A549 (cell line): ENCODE data around the gene TMTC2. TPM values are rescaled to one million over a fixed set of nuclear protein-coding genes. Genes with fewer than 3 reads are reported as not detected.
A peak's percentile ranks its signal among the peaks of the same experiment; 100 is the strongest.

Experiments
- ATAC-seq, 2 experiments: fragments of 200-7000 bp in 1 of 2; fragments of >200 bp in 1 of 2; cut with Nextera tagmentation in 1 of 2; cut with Tn5 transposase in 1 of 2; 3 replicates each; pipeline versions ENCODE4 v1.8.0 to v1.9.1; 2018 to 2020; ENCODE audit warnings: mild to moderate bottlenecking in 1 of 2, moderate library complexity in 1 of 2
- CTCF ChIA-PET: fragments of 300-600 bp; sonication (Branson Sonifier 250); formaldehyde crosslinking; extraction: SDS; loops from one replicate; lab custom pipeline; 2021; ENCODE audit warnings: antibody characterized with exemption, inconsistent platforms; lab: Yijun Ruan, JAX
- POLR2A ChIA-PET: fragments of 350-600 bp; formaldehyde crosslinking; extraction: SDS; loops from one replicate; lab custom pipeline; 2021; ENCODE audit warnings: antibody characterized with exemption, inconsistent platforms; lab: Yijun Ruan, JAX
- DNase-seq, 2 experiments: peaks; one replicate each; pipeline versions ENCODE4 v3.0.0 to v3.0.0-alpha.2; 2011 to 2016; ENCODE audit warnings: low read depth in 1 of 2, low spot score in 1 of 2
- FAIRE-seq: peaks from 2 replicates; lab custom pipeline; 2011; peaks lifted over from hg19 to GRCh38; lab: Jason Lieb, UNC
- H3K27ac ChIP-seq, 2 experiments: fragments of >200 bp; sonication (Bioruptor Twin); formaldehyde crosslinking; 3 replicates each; pipeline ENCODE4 v1.5.1; 2016 to 2017
- H3K4me1 ChIP-seq: fragments of >200 bp; sonication (Bioruptor Twin); formaldehyde crosslinking; 3 replicates; pipeline ENCODE4 v1.6.1; 2016
- H3K4me2 ChIP-seq: fragments of >200 bp; sonication (Bioruptor Twin); formaldehyde crosslinking; 3 replicates; pipeline ENCODE4 v1.6.1; 2016
- H3K4me3 ChIP-seq: fragments of >200 bp; sonication (Bioruptor Twin); formaldehyde crosslinking; 3 replicates; pipeline ENCODE4 v1.5.1; 2016
- H3K9me3 ChIP-seq: fragments of >200 bp; sonication (Bioruptor Twin); formaldehyde crosslinking; 3 replicates; pipeline ENCODE4 v1.6.1; 2016
- BCL3 ChIP-seq: fragments of >200 bp; sonication (Bioruptor Twin); formaldehyde crosslinking; IDR thresholded peaks from 3 replicates; pipeline ENCODE4 v1.6.1; 2016
- BHLHE40 ChIP-seq: IDR thresholded peaks from 2 replicates; pipeline ENCODE4 v1.6.1; 2012; ENCODE audit warnings: low read depth, low read length, inconsistent platforms
- CBX2 ChIP-seq: fragments of 200-600 bp; sonication (generic); IDR thresholded peaks from 2 replicates; pipeline ENCODE4 v1.6.1; 2016; ENCODE audit warnings: low read depth, mild to moderate bottlenecking, borderline replicate concordance
- CHD2 ChIP-seq: fragments of 150-350 bp; IDR thresholded peaks from 2 replicates; pipeline ENCODE4 v1.6.1; 2014; ENCODE audit warnings: low read length; ENCODE audit not compliant: partially characterized antibody
- EP300 ChIP-seq, 2 experiments: fragments of >200 bp; sonication (Bioruptor Twin); formaldehyde crosslinking; IDR thresholded peaks; 2 replicates in 1 of 2; 3 replicates in 1 of 2; pipeline ENCODE4 v1.6.1; 2016 to 2017
- FOSL2 ChIP-seq, 2 experiments: fragments of 450-650 bp in 1 of 2; fragments of >200 bp in 1 of 2; sonication (Bioruptor Twin) in 1 of 2; formaldehyde crosslinking; IDR thresholded peaks; 2 replicates each; pipeline versions ENCODE4 v1.5.0 to v1.6.1; 2016 to 2020; ENCODE audit warnings: mild to moderate bottlenecking in 1 of 2, moderate library complexity in 1 of 2
- FOXS1 ChIP-seq: fragments of 250-450 bp; sonication (Bioruptor Pico); IDR thresholded peaks from 2 replicates; pipeline ENCODE4 v1.5.0; 2020; ENCODE audit warnings: mild to moderate bottlenecking, moderate library complexity
- GATA3 ChIP-seq: IDR thresholded peaks from 2 replicates; pipeline ENCODE4 v1.6.1; 2012; ENCODE audit warnings: borderline replicate concordance
- HDAC2 ChIP-seq: fragments of 200-600 bp; sonication (generic); IDR thresholded peaks from 2 replicates; pipeline ENCODE4 v1.6.1; 2016
- HEYL ChIP-seq: fragments of 250-450 bp; sonication (Bioruptor Pico); IDR thresholded peaks from 2 replicates; pipeline ENCODE4 v1.8.0; 2021; ENCODE audit warnings: mild to moderate bottlenecking, moderate library complexity
- JUN ChIP-seq, 2 experiments: fragments of >200 bp; sonication (Bioruptor Twin); formaldehyde crosslinking; IDR thresholded peaks; 2 replicates in 1 of 2; 3 replicates in 1 of 2; pipeline ENCODE4 v1.6.1; 2016 to 2017
- KDM5A ChIP-seq: fragments of 200-600 bp; sonication (generic); IDR thresholded peaks from 2 replicates; pipeline ENCODE4 v1.6.1; 2016; ENCODE audit warnings: antibody characterized with exemption, mild to moderate bottlenecking
- MAFK ChIP-seq: fragments of 450-650 bp; IDR thresholded peaks from 2 replicates; pipeline ENCODE4 v1.6.1; 2014; ENCODE audit not compliant: partially characterized antibody
- NPAS2 ChIP-seq: fragments of 250-450 bp; sonication (Bioruptor Pico); IDR thresholded peaks from 2 replicates; pipeline ENCODE4 v1.8.0; 2022; ENCODE audit warnings: mild to moderate bottlenecking, moderate library complexity, borderline replicate concordance
- POLR2AphosphoS2 ChIP-seq: conservative IDR thresholded peaks from 2 replicates; pipeline ENCODE4 v1.6.1; 2012; ENCODE audit warnings: low read length, improper control_type of control experiment, inconsistent platforms
- RARB ChIP-seq: fragments of 250-450 bp; sonication (Bioruptor Pico); IDR thresholded peaks from 2 replicates; pipeline ENCODE4 v1.8.0; 2021; ENCODE audit warnings: mild to moderate bottlenecking, moderate library complexity
- REST ChIP-seq: fragments of 200-600 bp; sonication (generic); IDR thresholded peaks from 2 replicates; pipeline ENCODE4 v1.6.1; 2016; ENCODE audit warnings: antibody characterized with exemption, mild to moderate bottlenecking, moderate library complexity
- SMC3 ChIP-seq: fragments of >200 bp; sonication (Bioruptor Twin); formaldehyde crosslinking; IDR thresholded peaks from 3 replicates; pipeline ENCODE4 v1.6.1; 2018; ENCODE audit warnings: inconsistent platforms
- TP53 ChIP-seq: fragments of 250-450 bp; sonication (Bioruptor Pico); IDR thresholded peaks from 2 replicates; pipeline ENCODE4 v1.5.0; 2021; ENCODE audit warnings: mild to moderate bottlenecking, moderate library complexity
- USF2 ChIP-seq: fragments of 450-650 bp; IDR thresholded peaks from 2 replicates; pipeline ENCODE4 v1.6.1; 2014; ENCODE audit warnings: antibody characterized with exemption
- ZFP36 ChIP-seq: fragments of 450-650 bp; IDR thresholded peaks from 2 replicates; pipeline ENCODE4 v1.6.1; 2014; ENCODE audit warnings: borderline replicate concordance; ENCODE audit not compliant: partially characterized antibody
- ZSCAN20 ChIP-seq: fragments of 250-450 bp; sonication (Bioruptor Pico); IDR thresholded peaks from 2 replicates; pipeline ENCODE4 v1.8.0; 2022; ENCODE audit warnings: mild to moderate bottlenecking, moderate library complexity
- WGBS: methylation state at CpG from one replicate; pipeline ENCODE4 v1.1.6; 2017; ENCODE audit errors: missing lambda C conversion rate; 5-methylcytosine and 5-hydroxymethylcytosine counted together
- polyA plus RNA-seq, 4 experiments: library from polyadenylated mRNA; depleted of rRNA in 3 of 4; stranded (reverse); fragments of >200 nt; fragmentation: RNase III in 1 of 4; extraction: RNeasy Plus Mini Kit Qiagen cat#74134 plus additional on column Dnase treatment in 1 of 4; gene quantifications; 2 replicates in 3 of 4; 3 replicates in 1 of 4; pipeline ENCODE4 v1.2.3, GENCODE V29; 2011 to 2017

TMTC2 gene
- polyA plus RNA-seq, 2 of the 4 experiments (the other 2 are of a cell fraction) = 1.8 to 5.3 TPM

GRCh38 chr12:83016991-83017390 is 330.3 kb downstream of the TMTC2 start (continued):
- no peak for TF ChIP-seq REST
- TF ChIP-seq, all 56 proteins: peak for 0

- CTCF ChIA-PET = no interaction called here
- POLR2A ChIA-PET = no interaction called here
- no peak for FAIRE-seq
Observed at GRCh38 chr12:83018088-83018487, 331.4 kb downstream of the TMTC2 start.

GRCh38 chr12:83027021-83027723 is 340.5 kb downstream of the TMTC2 start:
- DNase-seq (no peak), ATAC-seq (no peak), FAIRE-seq (no peak)
- no peaks in the 10 kb centered on the region for H3K4me1 ChIP-seq
- no peak for TF ChIP-seq HEYL (CRISPR knock-in tag)
- peak; percentile 55 for TF ChIP-seq MAFK
- TF ChIP-seq RARB (CRISPR knock-in tag) = no peak
- CTCF ChIA-PET = interaction anchor here (0.6 kb wide), 1 partner anchor 51 kb away, joined by 3 read pairs; no protein-coding TSS in a partner anchor
- H3K27ac ChIP-seq = no peak overlapping the region
- POLR2A ChIA-PET = no interaction called here
- no peak overlapping the region for H3K4me2 ChIP-seq
- no peak overlapping the region for H3K4me3 ChIP-seq
- WGBS = 60% methylated on average over 7 of the region's 7 CpGs
- no peaks in the 10 kb centered on the region for H3K9me3 ChIP-seq

More at GRCh38 chr12:83018088-83018487, 331.4 kb downstream of the TMTC2 start:
- no peak for ATAC-seq
- H3K9me3 ChIP-seq = no peaks in the 10 kb centered on the region
- TF ChIP-seq EP300 (IDR thresholded peaks at IDR 0.05) = no peak
- TF ChIP-seq NPAS2 (CRISPR knock-in tag) = no peak
- TF ChIP-seq GATA3 = no peak
- no peak for TF ChIP-seq FOSL2 (IDR thresholded peaks at IDR 0.05)
- TF ChIP-seq FOSL2 (CRISPR knock-in tag; IDR thresholded peaks at IDR 0.05) = no peak
- no peak for TF ChIP-seq SMC3
- TF ChIP-seq CHD2 = no peak
- TF ChIP-seq BCL3 = no peak
- peaks cover 11% of the 10 kb centered on the region; the same call in 1 of the 3 replicates for H3K4me1 ChIP-seq
- H3K4me2 ChIP-seq = no peak overlapping the region
- 79% methylated on average over 4 of the region's 4 CpGs for WGBS
- H3K4me3 ChIP-seq = no peak overlapping the region
- no peak for DNase-seq
- no peak overlapping the region for H3K27ac ChIP-seq

GRCh38 chr12:83031196-83031595 is 344.5 kb downstream of the TMTC2 start:
- ATAC-seq = no peak
- H3K4me1 ChIP-seq = no peaks in the 10 kb centered on the region
- DNase-seq = no peak
- H3K9me3 ChIP-seq = no peaks in the 10 kb centered on the region
- no peak overlapping the region for H3K4me3 ChIP-seq
- H3K4me2 ChIP-seq = no peak overlapping the region
- 47% methylated on average over 2 of the region's 2 CpGs for WGBS
- H3K27ac ChIP-seq = no peak overlapping the region
- ChIA-PET CTCF (interaction anchor here (1.3 kb wide), 1 partner anchor 346 kb away, joined by 4 read pairs; no protein-coding TSS in a partner anchor), POLR2A (no interaction called here)
- no peak for FAIRE-seq
- no peak for TF ChIP-seq CHD2
- TF ChIP-seq BHLHE40 = no peak
- no peak for TF ChIP-seq REST
- TF ChIP-seq RARB (CRISPR knock-in tag) = no peak
- no peak for TF ChIP-seq HDAC2
- no peak for TF ChIP-seq CBX2
- no peak for TF ChIP-seq FOXS1 (CRISPR knock-in tag)
- no peak for TF ChIP-seq GATA3
- no peak for TF ChIP-seq KDM5A
- no peak for TF ChIP-seq POLR2AphosphoS2
- no peak for TF ChIP-seq TP53 (CRISPR knock-in tag)
- TF ChIP-seq ZSCAN20 (CRISPR knock-in tag) = no peak
- TF ChIP-seq USF2 = no peak
- TF ChIP-seq JUN (IDR thresholded peaks at IDR 0.05) = no peak
- TF ChIP-seq ZFP36 = no peak
